SU-DHL-6 (cell line): ENCODE results near the gene GRIFIN.

Experiments used
- EZH2phosphoT487 ChIP-seq: fragments of 200-600 bp; sonication (generic), shearing (Covaris generic); conservative IDR thresholded peaks from 2 replicates; pipeline ENCODE4 v1.6.1; 2018; ENCODE audit warnings: mild to moderate bottlenecking, antibody characterized with exemption, low read length, moderate library complexity, mixed read lengths
- TF ChIP-seq, protein P1 (sequence below): fragments of 200-600 bp; sonication (generic); IDR thresholded peaks from one replicate; pipeline ENCODE4 v1.5.1; 2017; ENCODE audit warnings: antibody characterized with exemption, mild to moderate bottlenecking, low read length, moderate library complexity; ENCODE audit not compliant: insufficient read depth, poor library complexity, severe bottlenecking

DNA sequence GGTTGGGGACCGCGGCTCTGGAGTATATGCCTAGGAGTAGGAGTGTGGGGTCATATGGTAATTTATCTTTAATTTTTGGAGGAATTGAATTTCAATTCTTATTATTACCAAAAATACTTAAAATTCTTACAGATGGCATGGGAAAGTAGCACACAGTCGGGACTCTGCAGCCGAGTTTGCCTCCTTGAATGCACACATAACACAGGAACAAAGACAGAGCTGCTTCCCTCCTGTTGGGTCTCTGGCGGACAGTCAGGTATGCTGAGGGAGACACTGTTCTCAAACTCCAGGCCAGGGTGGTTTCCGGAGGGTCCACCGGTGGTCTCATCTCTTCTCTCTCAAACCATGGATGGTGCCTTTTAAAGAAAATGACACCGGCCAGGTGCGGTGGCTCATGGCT, 32.7 kb downstream of the GRIFIN start:
- TF ChIP-seq, protein P1, sequence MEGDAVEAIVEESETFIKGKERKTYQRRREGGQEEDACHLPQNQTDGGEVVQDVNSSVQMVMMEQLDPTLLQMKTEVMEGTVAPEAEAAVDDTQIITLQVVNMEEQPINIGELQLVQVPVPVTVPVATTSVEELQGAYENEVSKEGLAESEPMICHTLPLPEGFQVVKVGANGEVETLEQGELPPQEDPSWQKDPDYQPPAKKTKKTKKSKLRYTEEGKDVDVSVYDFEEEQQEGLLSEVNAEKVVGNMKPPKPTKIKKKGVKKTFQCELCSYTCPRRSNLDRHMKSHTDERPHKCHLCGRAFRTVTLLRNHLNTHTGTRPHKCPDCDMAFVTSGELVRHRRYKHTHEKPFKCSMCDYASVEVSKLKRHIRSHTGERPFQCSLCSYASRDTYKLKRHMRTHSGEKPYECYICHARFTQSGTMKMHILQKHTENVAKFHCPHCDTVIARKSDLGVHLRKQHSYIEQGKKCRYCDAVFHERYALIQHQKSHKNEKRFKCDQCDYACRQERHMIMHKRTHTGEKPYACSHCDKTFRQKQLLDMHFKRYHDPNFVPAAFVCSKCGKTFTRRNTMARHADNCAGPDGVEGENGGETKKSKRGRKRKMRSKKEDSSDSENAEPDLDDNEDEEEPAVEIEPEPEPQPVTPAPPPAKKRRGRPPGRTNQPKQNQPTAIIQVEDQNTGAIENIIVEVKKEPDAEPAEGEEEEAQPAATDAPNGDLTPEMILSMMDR: no peak
- no peak for TF ChIP-seq EZH2phosphoT487
